ENCODE results near the gene ANAPC16.

Gene ANAPC16

GRCh38 chr10:72238392-72239175 is 22.8 kb downstream of the ANAPC16 start:
- Histone ChIP-seq H3K9me3 (ENCODE audit: control extremely low read depth in 1 of 5, control insufficient read depth in 4 of 5, insufficient read depth in 2 of 5, low read depth in 1 of 5, low read length in 4 of 5) (no peaks in the 10 kb centered on the region), H3K4me3 (ENCODE audit: control insufficient read depth in 1 of 7, extremely low read depth in 1 of 7, insufficient read depth in 4 of 7, low read depth in 2 of 7, low read length in 6 of 7) (no peak overlapping the region), H3K27ac (ENCODE audit: insufficient read depth in 1 of 2, low read depth in 1 of 2, low read length in 2 of 2, poor library complexity in 1 of 2, severe bottlenecking in 2 of 2) (no peak overlapping the region), H3K36me3 (ENCODE audit: control insufficient read depth in 4 of 4, insufficient read depth in 4 of 4, low read length in 3 of 4) (peaks cover 0 to 23% (median 8%) of the 10 kb centered on the region in 4 experiments), H3K27me3 (replicated peaks in 2 of 5; ENCODE audit: control insufficient read depth in 4 of 5, insufficient read depth in 5 of 5, low read length in 4 of 5) (no peaks in the 10 kb centered on the region), H3K4me1 (ENCODE audit: control extremely low read depth in 1 of 4, control insufficient read depth in 4 of 4, insufficient read depth in 4 of 4, low read length in 3 of 4) (peaks cover 0 to 6% (median 3%) of the 10 kb centered on the region in 4 experiments)
- DNase-seq = no peak
- ChIA-PET CTCF (interaction anchor here (1.2 to 3.5 kb wide), 5 partner anchors 9 to 99 kb away, joined by 3 to 15 read pairs (median 6); no protein-coding TSS in a partner anchor), POLR2A (interaction anchor here (0.7 kb wide), 1 partner anchor 384 kb away, joined by 3 read pairs; no protein-coding TSS in a partner anchor)
- 95% methylated on average over 11 of the region's 13 CpGs for WGBS (ENCODE audit: insufficient coverage)

- POLR2A ChIA-PET = interaction anchor here (0.7 kb wide), 1 partner anchor 385 kb away, joined by 3 read pairs; no protein-coding TSS in a partner anchor
- Histone ChIP-seq H3K27me3 (replicated peaks in 2 of 5; ENCODE audit: control insufficient read depth in 4 of 5, insufficient read depth in 5 of 5, low read length in 4 of 5) (no peaks in the 10 kb centered on the region), H3K9me3 (ENCODE audit: control extremely low read depth in 1 of 5, control insufficient read depth in 4 of 5, insufficient read depth in 2 of 5, low read depth in 1 of 5, low read length in 4 of 5) (no peaks in the 10 kb centered on the region), H3K27ac (ENCODE audit: insufficient read depth in 1 of 2, low read depth in 1 of 2, low read length in 2 of 2, poor library complexity in 1 of 2, severe bottlenecking in 2 of 2) (no peak overlapping the region), H3K36me3 (ENCODE audit: control insufficient read depth in 4 of 4, insufficient read depth in 4 of 4, low read length in 3 of 4) (peaks cover 0 to 15% (median 5%) of the 10 kb centered on the region in 4 experiments), H3K4me3 (ENCODE audit: control insufficient read depth in 1 of 7, extremely low read depth in 1 of 7, insufficient read depth in 4 of 7, low read depth in 2 of 7, low read length in 6 of 7) (no peak overlapping the region), H3K4me1 (ENCODE audit: control extremely low read depth in 1 of 4, control insufficient read depth in 4 of 4, insufficient read depth in 4 of 4, low read length in 3 of 4) (peaks cover 0 to 6% (median 5%) of the 10 kb centered on the region in 4 experiments)
- WGBS (ENCODE audit: insufficient coverage) = no CpG with 5 or more reads among the region's 1 CpG
- CTCF ChIA-PET = interaction anchor here (1.2 kb wide), 1 partner anchor 13 kb away, joined by 3 read pairs; no protein-coding TSS in a partner anchor
- no peak for DNase-seq
Measured at GRCh38 chr10:72239409-72239808, 23.6 kb downstream of the ANAPC16 start.

- no peak for DNase-seq
- Histone ChIP-seq H3K27me3 (replicated peaks in 2 of 5; ENCODE audit: control insufficient read depth in 4 of 5, insufficient read depth in 5 of 5, low read length in 4 of 5) (no peaks in the 10 kb centered on the region), H3K4me3 (ENCODE audit: control insufficient read depth in 1 of 7, extremely low read depth in 1 of 7, insufficient read depth in 4 of 7, low read depth in 2 of 7, low read length in 6 of 7) (no peak overlapping the region), H3K36me3 (ENCODE audit: control insufficient read depth in 4 of 4, insufficient read depth in 4 of 4, low read length in 3 of 4) (peaks cover 0 to 9% (median 4%) of the 10 kb centered on the region in 4 experiments), H3K27ac (ENCODE audit: insufficient read depth in 1 of 2, low read depth in 1 of 2, low read length in 2 of 2, poor library complexity in 1 of 2, severe bottlenecking in 2 of 2) (no peak overlapping the region), H3K9me3 (ENCODE audit: control extremely low read depth in 1 of 5, control insufficient read depth in 4 of 5, insufficient read depth in 2 of 5, low read depth in 1 of 5, low read length in 4 of 5) (no peaks in the 10 kb centered on the region), H3K4me1 (ENCODE audit: control extremely low read depth in 1 of 4, control insufficient read depth in 4 of 4, insufficient read depth in 4 of 4, low read length in 3 of 4) (peaks cover 0 to 6% (median 5%) of the 10 kb centered on the region in 4 experiments)
- POLR2A ChIA-PET = no interaction called here
- CTCF ChIA-PET = interaction anchor here (1.2 kb wide), 1 partner anchor 14 kb away, joined by 3 read pairs; no protein-coding TSS in a partner anchor
- 98% methylated on average over 5 of the region's 7 CpGs for WGBS (ENCODE audit: insufficient coverage)
Measured at GRCh38 chr10:72240371-72240770, 24.6 kb downstream of the ANAPC16 start.

GRCh38 chr10:72241691-72242252 is 26.0 kb downstream of the ANAPC16 start:
- DNase-seq = no peak
- Histone ChIP-seq H3K27me3 (replicated peaks in 2 of 5; ENCODE audit: control insufficient read depth in 4 of 5, insufficient read depth in 5 of 5, low read length in 4 of 5) (no peaks in the 10 kb centered on the region), H3K9me3 (ENCODE audit: control extremely low read depth in 1 of 5, control insufficient read depth in 4 of 5, insufficient read depth in 2 of 5, low read depth in 1 of 5, low read length in 4 of 5) (no peaks in the 10 kb centered on the region), H3K4me3 (ENCODE audit: control insufficient read depth in 1 of 7, extremely low read depth in 1 of 7, insufficient read depth in 4 of 7, low read depth in 2 of 7, low read length in 6 of 7) (no peak overlapping the region), H3K4me1 (ENCODE audit: control extremely low read depth in 1 of 4, control insufficient read depth in 4 of 4, insufficient read depth in 4 of 4, low read length in 3 of 4) (peaks cover 0 to 16% (median 6%) of the 10 kb centered on the region in 4 experiments), H3K27ac (ENCODE audit: insufficient read depth in 1 of 2, low read depth in 1 of 2, low read length in 2 of 2, poor library complexity in 1 of 2, severe bottlenecking in 2 of 2) (no peak overlapping the region), H3K36me3 (ENCODE audit: control insufficient read depth in 4 of 4, insufficient read depth in 4 of 4, low read length in 3 of 4) (peaks cover 0 to 2% (median 0%) of the 10 kb centered on the region in 4 experiments)
- ChIA-PET POLR2A (no interaction called here), CTCF (interaction anchor here (0.9 to 1.9 kb wide), 5 partner anchors 13 to 345 kb away, joined by 3 to 4 read pairs (median 3); no protein-coding TSS in a partner anchor)
- 96% methylated on average over 7 of the region's 8 CpGs for WGBS (ENCODE audit: insufficient coverage)

- Histone ChIP-seq H3K9me3 (ENCODE audit: control extremely low read depth in 1 of 5, control insufficient read depth in 4 of 5, insufficient read depth in 2 of 5, low read depth in 1 of 5, low read length in 4 of 5) (no peaks in the 10 kb centered on the region), H3K27ac (ENCODE audit: insufficient read depth in 1 of 2, low read depth in 1 of 2, low read length in 2 of 2, poor library complexity in 1 of 2, severe bottlenecking in 2 of 2) (no peak overlapping the region), H3K36me3 (ENCODE audit: control insufficient read depth in 4 of 4, insufficient read depth in 4 of 4, low read length in 3 of 4) (no peaks in the 10 kb centered on the region), H3K4me3 (ENCODE audit: control insufficient read depth in 1 of 7, extremely low read depth in 1 of 7, insufficient read depth in 4 of 7, low read depth in 2 of 7, low read length in 6 of 7) (no peak overlapping the region), H3K27me3 (replicated peaks in 2 of 5; ENCODE audit: control insufficient read depth in 4 of 5, insufficient read depth in 5 of 5, low read length in 4 of 5) (no peaks in the 10 kb centered on the region), H3K4me1 (ENCODE audit: control extremely low read depth in 1 of 4, control insufficient read depth in 4 of 4, insufficient read depth in 4 of 4, low read length in 3 of 4) (peaks cover 7 to 23% (median 10%) of the 10 kb centered on the region in 4 experiments)
- WGBS (ENCODE audit: insufficient coverage) = 36% methylated on average over 2 of the region's 4 CpGs
- CTCF ChIA-PET = interaction anchor here (0.9 to 1.9 kb wide), 5 partner anchors 10 to 346 kb away, joined by 3 to 5 read pairs (median 4); no protein-coding TSS in a partner anchor
- peak in 1 of 3 donors; percentile 22 for DNase-seq
- POLR2A ChIA-PET = no interaction called here
Measured at GRCh38 chr10:72242675-72243074, 26.9 kb downstream of the ANAPC16 start.

GRCh38 chr10:72243822-72244437 is 28.1 kb downstream of the ANAPC16 start:
- POLR2A ChIA-PET = no interaction called here
- Histone ChIP-seq H3K9me3 (ENCODE audit: control extremely low read depth in 1 of 5, control insufficient read depth in 4 of 5, insufficient read depth in 2 of 5, low read depth in 1 of 5, low read length in 4 of 5) (no peaks in the 10 kb centered on the region), H3K27ac (ENCODE audit: insufficient read depth in 1 of 2, low read depth in 1 of 2, low read length in 2 of 2, poor library complexity in 1 of 2, severe bottlenecking in 2 of 2) (no peak overlapping the region), H3K4me1 (ENCODE audit: control extremely low read depth in 1 of 4, control insufficient read depth in 4 of 4, insufficient read depth in 4 of 4, low read length in 3 of 4) (peaks cover 17 to 36% (median 22%) of the 10 kb centered on the region in 4 experiments), H3K27me3 (replicated peaks in 2 of 5; ENCODE audit: control insufficient read depth in 4 of 5, insufficient read depth in 5 of 5, low read length in 4 of 5) (no peaks in the 10 kb centered on the region), H3K36me3 (ENCODE audit: control insufficient read depth in 4 of 4, insufficient read depth in 4 of 4, low read length in 3 of 4) (no peaks in the 10 kb centered on the region), H3K4me3 (ENCODE audit: control insufficient read depth in 1 of 7, extremely low read depth in 1 of 7, insufficient read depth in 4 of 7, low read depth in 2 of 7, low read length in 6 of 7) (no peak overlapping the region)
- WGBS (ENCODE audit: insufficient coverage) = 100% methylated on average over 7 of the region's 11 CpGs
- CTCF ChIA-PET = interaction anchor here (1.0 to 1.4 kb wide), 3 partner anchors 11 to 83 kb away, joined by 3 to 5 read pairs (median 4); no protein-coding TSS in a partner anchor
- DNase-seq = no peak

All from common myeloid progenitor, CD34-positive (primary cell).